Mononuclear cell (primary cell): Measurements from ENCODE around the gene S100B. TPM values are rescaled to one million over a fixed set of nuclear protein-coding genes. Genes with fewer than 3 reads are reported as not detected.
"Not testable (repeated sequence)": the region's sequence is repeated elsewhere in the genome, so short reads cannot be mapped to it uniquely, and the experiment has no call there.

Experiments used
- H3K27me3 ChIP-seq: 2 replicates; pipeline ENCODE4 v1.6.0; 2011; ENCODE audit warnings: low read length, control low read depth; ENCODE audit not compliant: insufficient read depth
- H3K4me1 ChIP-seq: 2 replicates; pipeline ENCODE4 v1.5.1; 2011; ENCODE audit warnings: mild to moderate bottlenecking, low read length, control low read depth; ENCODE audit not compliant: insufficient read depth
- H3K4me3 ChIP-seq: 2 replicates; pipeline ENCODE4 v1.5.1; 2011; ENCODE audit warnings: mild to moderate bottlenecking, low read length, moderate library complexity
- H3K9me3 ChIP-seq: 2 replicates; pipeline ENCODE4 v1.5.1; 2011; ENCODE audit warnings: low read depth, mild to moderate bottlenecking, control low read depth, low read length
- total RNA-seq: library from RNA; depleted of rRNA; stranded (reverse); fragments of >200 nt; gene quantifications from one replicate; pipeline ENCODE4 v1.2.3, GENCODE V29; 2012

The S100B gene
- total RNA-seq, 1 donor = 20.8 TPM

- no peaks in the 10 kb centered on the region for H3K4me1 ChIP-seq
- H3K4me3 ChIP-seq = no peak overlapping the region
These were observed 6.0 kb downstream of the S100B start for GRCh38 chr21:46598581-46599572.

GRCh38 chr21:46597896-46598343 is 7.0 kb downstream of the S100B start:
- Histone ChIP-seq H3K4me3 (no peak overlapping the region), H3K27me3 (no peaks in the 10 kb centered on the region), H3K4me1 (no peaks in the 10 kb centered on the region), H3K9me3 (no peaks in the 10 kb centered on the region)

More at GRCh38 chr21:46598581-46599572, 6.0 kb downstream of the S100B start:
- Histone ChIP-seq H3K9me3 (no peaks in the 10 kb centered on the region), H3K27me3 (no peaks in the 10 kb centered on the region)

DNA sequence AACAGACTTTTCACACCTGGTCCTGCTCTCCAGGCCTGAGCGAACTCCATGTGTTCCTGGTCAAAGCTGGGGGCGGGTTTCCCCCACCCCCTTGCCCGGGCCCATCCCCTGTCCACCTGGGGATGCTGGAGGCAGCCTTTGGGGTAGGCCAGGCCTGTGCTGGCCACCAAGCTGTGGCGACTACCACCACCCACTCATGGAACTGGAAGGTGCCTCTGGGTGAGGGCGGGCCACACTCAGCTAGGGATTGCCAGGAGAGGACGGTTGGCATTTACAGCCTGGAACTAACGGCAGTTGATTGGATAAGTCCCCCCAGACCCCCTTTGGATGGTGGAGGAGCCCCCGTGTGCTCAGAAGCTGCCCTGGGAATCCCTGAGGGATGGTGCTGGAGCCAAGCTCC is 7.9 kb downstream of the S100B start:
- Histone ChIP-seq H3K9me3 (no peaks in the 10 kb centered on the region), H3K4me3 (no peak overlapping the region), H3K4me1 (no peaks in the 10 kb centered on the region), H3K27me3 (no peaks in the 10 kb centered on the region)

DNA sequence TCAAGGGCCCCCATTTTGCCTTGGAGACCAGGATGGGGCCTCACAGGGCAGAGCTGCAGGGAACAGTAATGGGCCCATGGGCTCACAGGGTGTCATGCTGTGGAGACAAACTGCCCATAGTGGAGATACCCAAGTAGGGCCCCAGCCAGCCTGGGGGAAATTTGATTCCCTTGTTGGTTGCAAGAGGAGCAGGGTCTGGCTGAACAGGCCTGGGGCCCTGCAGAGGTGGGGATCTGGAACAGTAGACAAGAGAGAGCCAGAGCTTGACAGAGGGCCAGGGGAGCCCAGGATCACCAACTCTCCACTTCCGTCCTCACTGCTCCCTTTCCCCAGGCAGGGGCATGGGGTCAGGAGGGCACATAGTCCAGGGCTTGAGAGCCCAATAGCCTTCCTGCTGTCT is 8.7 kb downstream of the S100B start:
- Histone ChIP-seq H3K9me3 (no peaks in the 10 kb centered on the region), H3K4me3 (no peak overlapping the region), H3K4me1 (no peaks in the 10 kb centered on the region), H3K27me3 (no peaks in the 10 kb centered on the region)

DNA sequence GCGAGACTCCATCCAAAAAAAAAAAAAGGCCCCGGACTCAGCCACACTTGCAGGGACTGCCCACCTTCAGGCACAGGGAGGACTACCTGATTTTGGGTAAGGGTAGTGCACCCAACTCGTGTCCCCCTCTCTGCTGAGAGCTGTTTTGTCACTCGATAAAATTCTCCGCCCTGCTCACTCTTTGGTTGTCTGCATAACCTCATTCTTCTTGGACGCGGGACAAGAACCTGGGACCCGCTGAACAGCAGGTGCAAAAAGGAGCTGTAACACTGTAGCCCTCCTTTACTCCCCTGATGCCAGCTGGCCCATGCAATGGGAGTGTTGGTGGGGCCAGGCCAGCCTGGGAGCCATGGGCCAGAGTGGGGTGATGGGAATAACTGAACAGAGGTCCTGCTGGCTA is 10.6 kb downstream of the S100B start:
- H3K4me3 ChIP-seq = no peak overlapping the region
- H3K27me3 ChIP-seq = no peaks in the 10 kb centered on the region
- no peaks in the 10 kb centered on the region for H3K9me3 ChIP-seq
- H3K4me1 ChIP-seq = no peaks in the 10 kb centered on the region

DNA sequence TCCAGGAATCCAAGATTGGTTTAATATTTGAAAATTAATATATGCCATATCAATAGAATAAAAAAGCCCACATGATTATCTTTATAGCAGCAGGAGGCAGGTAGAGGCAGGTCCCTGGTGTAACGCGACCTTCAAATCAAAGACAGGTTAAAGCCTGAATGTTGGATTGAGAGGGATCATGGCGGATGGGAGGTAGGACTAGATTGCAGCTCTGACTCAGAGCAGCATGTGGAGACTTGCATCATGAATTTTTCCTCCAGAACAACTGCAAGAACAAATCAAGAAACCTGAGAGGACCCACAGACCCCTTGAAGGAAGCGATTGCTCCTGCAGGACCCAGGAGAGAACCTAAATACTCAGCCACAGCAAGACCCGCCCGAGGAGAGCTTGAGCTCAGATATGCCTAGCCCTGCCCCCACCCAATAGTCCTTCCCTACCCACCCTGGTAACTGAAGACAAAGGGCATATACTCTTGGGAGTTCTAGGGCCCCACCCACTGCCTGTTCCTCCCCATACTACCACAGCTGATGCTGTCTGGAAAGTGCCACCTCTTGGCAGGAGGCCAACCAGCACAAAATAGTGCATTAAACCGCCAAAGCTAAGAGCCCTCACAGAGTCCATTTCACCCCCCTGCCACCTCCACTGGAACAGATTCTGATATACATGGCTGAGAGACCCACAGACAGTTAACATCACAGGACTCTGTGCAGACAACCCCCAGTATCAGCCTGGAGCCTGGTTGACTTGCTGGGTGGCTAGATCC is 19.5 kb downstream of the S100B start:
- H3K9me3 ChIP-seq = peaks cover 3% of the 10 kb centered on the region
- H3K4me3 ChIP-seq = no peak overlapping the region
- H3K27me3 ChIP-seq = no peaks in the 10 kb centered on the region
- no peaks in the 10 kb centered on the region for H3K4me1 ChIP-seq

- Histone ChIP-seq H3K4me3 (no peak overlapping the region), H3K4me1 (no peaks in the 10 kb centered on the region)
These were observed 23.0 kb downstream of the S100B start for GRCh38 chr21:46581780-46582307.

DNA sequence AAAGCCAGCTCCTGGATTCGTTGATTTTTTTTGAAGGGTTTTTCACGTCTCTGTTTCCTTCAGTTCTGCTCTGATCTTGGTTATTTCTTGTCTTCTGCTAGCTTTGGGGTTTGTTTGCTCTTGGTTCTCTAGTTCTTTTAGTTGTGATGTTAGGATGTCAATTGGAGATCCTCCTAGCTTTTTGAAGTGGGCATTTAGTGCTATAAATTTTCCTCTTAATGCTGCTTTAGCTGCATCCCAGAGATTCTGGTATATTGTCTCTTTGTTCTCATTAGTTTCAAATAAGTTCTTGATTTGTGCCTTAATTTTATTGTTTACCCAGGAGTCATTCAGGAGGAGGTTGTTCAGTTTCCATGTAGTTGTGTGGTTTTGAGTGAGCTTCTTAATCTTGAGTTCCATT is 25.5 kb downstream of the S100B start:
- not testable (repeated sequence) for H3K4me3 ChIP-seq, H3K4me1 ChIP-seq, H3K27me3 ChIP-seq
- H3K9me3 ChIP-seq = peaks cover 14% of the 10 kb centered on the region

More at GRCh38 chr21:46581780-46582307, 23.0 kb downstream of the S100B start:
- Histone ChIP-seq H3K27me3 (no peaks in the 10 kb centered on the region), H3K9me3 (peaks cover 14% of the 10 kb centered on the region)

- H3K27me3 ChIP-seq, H3K4me1 ChIP-seq, H3K4me3 ChIP-seq: not testable (repeated sequence)
- peaks cover 19% of the 10 kb centered on the region for H3K9me3 ChIP-seq
These were observed 27.1 kb downstream of the S100B start for GRCh38 chr21:46577786-46578185.

GRCh38 chr21:46572850-46573249 is 32.0 kb downstream of the S100B start:
- Histone ChIP-seq H3K4me3 (no peak overlapping the region), H3K4me1 (no peaks in the 10 kb centered on the region), H3K9me3 (peaks cover 5% of the 10 kb centered on the region), H3K27me3 (no peaks in the 10 kb centered on the region)

DNA sequence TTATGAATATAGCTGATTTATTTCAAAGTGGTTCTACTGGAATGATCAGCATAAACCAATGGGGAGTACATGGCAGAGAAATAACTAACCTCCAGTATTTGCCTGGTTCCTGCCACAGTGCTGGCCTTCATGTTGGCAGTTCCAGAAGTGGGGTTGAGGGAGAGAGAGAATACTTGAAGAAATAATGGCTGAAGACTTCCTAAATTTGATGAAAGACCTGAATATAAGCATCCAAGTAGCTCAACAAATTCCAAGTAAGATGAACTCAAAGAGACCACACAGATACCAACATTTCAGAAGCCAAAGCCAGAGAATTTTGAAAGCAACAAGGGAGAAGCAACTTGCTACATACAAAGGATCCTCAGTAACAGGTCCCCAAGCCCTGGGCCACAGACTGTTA is 34.3 kb downstream of the S100B start:
- Histone ChIP-seq H3K4me1 (peaks cover 8% of the 10 kb centered on the region), H3K9me3 (peaks cover 5% of the 10 kb centered on the region), H3K4me3 (no peak overlapping the region), H3K27me3 (no peaks in the 10 kb centered on the region)

GRCh38 chr21:46570119-46570518 is 34.8 kb downstream of the S100B start:
- peaks cover 5% of the 10 kb centered on the region for H3K9me3 ChIP-seq
- H3K4me1 ChIP-seq = peaks cover 8% of the 10 kb centered on the region
- no peaks in the 10 kb centered on the region for H3K27me3 ChIP-seq
- no peak overlapping the region for H3K4me3 ChIP-seq

- Histone ChIP-seq H3K4me1 (peaks cover 8% of the 10 kb centered on the region), H3K27me3 (no peaks in the 10 kb centered on the region), H3K9me3 (peaks cover 5% of the 10 kb centered on the region), H3K4me3 (no peak overlapping the region)
These were observed 35.8 kb downstream of the S100B start for GRCh38 chr21:46569081-46569480.

DNA sequence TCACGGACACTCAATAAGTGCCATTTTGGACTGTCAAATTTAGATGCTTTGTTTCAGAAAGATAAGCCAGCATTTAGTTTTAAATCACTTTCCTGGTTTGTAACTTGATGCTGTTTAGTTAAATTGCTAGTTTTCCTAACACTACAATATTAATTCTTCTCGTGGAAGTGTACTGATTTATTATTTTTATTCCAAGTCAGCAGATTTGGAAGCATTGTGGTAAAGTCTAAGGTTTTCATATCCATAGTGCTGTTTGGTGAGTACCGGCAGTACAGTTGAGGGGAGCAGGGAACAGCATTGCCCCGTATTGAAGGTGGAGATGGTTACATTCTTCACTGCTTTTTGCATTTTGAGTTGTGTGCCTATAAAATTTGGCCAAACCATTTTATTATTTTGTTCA is 36.3 kb downstream of the S100B start:
- H3K9me3 ChIP-seq = peaks cover under 1% of the 10 kb centered on the region
- no peak overlapping the region for H3K4me3 ChIP-seq
- H3K27me3 ChIP-seq = no peaks in the 10 kb centered on the region
- H3K4me1 ChIP-seq = peaks cover 8% of the 10 kb centered on the region

GRCh38 chr21:46567348-46567747 is 37.5 kb downstream of the S100B start:
- Histone ChIP-seq H3K27me3 (no peaks in the 10 kb centered on the region), H3K9me3 (no peaks in the 10 kb centered on the region), H3K4me1 (peaks cover 12% of the 10 kb centered on the region), H3K4me3 (no peak overlapping the region)
